GM19468 (cell line): ENCODE results near the gene EBF4.
"Not testable (repeated sequence)": the region's sequence is repeated elsewhere in the genome, so short reads cannot be mapped to it uniquely, and the experiment has no call there.

Experiments used
- ATAC-seq: cut with Tn5 transposase; IDR thresholded peaks from one replicate; pipeline ENCODE4 v1.9.1; 2021; ENCODE audit warnings: mild to moderate bottlenecking, moderate library complexity, moderate number of reproducible peaks; ENCODE audit not compliant: unreplicated experiment; ENCODE audit errors: extremely low read depth

The EBF4 gene

GRCh38 chr20:2754424-2754823, 61.8 kb downstream of the EBF4 start:
- no peak for ATAC-seq

GRCh38 chr20:2755451-2756055, 63.0 kb downstream of the EBF4 start:
- no peak for ATAC-seq

GRCh38 chr20:2756056-2756611, 63.6 kb downstream of the EBF4 start:
- ATAC-seq: no peak

- ATAC-seq: no peak
Measured at GRCh38 chr20:2757001-2757400, 64.4 kb downstream of the EBF4 start.

GRCh38 chr20:2757969-2758368, 65.4 kb downstream of the EBF4 start:
- ATAC-seq: no peak

- no peak for ATAC-seq
Measured at GRCh38 chr20:2759143-2759542, 66.6 kb downstream of the EBF4 start.

DNA sequence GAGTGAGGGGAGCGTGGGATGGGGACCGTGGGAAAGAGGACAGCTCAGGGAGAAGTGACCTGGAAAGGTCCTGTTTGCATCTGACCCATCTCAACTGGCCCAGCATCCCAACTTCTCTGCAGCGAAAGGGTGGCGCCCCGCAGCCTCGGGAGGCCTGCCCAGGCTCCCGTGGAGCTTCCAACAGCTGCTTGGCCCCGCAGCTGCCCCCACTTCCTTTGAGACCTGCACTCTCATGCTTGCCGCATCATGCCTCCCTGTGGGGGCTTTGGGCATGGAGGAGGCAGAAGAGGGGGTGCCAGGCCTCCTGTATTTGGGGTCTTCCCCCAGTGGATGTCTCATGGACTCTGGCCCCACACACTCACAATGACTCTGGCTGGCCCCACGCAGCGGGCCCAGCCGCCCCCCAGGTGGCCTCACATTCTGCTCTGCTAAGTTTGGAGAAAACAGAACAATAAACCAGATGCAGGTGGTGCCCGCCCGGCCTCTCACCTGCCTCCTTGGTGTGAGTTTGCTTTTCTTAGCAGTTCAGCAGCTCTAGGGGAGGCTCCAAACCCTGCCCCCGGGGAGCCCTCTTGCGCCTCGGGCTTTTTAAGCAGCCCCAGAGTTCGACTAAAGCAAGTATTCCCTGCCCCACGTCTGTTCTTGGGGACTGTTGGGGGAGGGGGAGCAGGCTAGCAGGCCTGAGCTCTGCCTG, 67.2 kb downstream of the EBF4 start:
- no peak for ATAC-seq

DNA sequence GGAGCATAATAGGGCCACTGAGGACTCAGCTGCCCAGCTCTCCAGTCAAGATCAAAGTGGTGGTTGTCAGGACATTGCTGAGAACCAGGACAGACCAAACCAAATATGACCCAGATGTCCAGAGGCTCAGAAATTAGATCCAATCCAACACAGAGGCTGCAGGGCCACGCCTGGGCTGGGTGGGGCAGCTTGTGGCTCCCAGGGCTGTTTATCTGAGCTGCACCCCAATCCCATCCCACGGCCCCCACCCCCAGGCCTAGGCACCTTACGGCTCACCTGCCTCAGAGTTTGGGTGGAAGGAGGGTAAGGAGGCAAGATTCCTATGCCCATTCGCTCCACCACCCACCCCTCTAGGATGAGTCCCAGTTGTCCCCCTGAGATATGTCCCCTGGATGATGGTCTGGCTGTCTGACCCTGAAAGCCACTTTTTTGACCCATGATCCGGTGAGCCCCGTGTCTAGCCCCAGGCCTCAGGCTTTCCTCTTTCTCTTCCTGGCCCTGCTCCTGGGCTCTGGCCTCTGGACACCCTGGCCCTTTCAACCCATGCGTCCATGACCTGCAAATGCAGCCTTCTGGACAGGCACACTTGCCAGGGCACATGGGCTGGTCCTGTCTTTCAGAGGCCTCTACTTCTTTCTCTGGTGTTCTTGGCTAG, 67.8 kb downstream of the EBF4 start:
- no peak for ATAC-seq

DNA sequence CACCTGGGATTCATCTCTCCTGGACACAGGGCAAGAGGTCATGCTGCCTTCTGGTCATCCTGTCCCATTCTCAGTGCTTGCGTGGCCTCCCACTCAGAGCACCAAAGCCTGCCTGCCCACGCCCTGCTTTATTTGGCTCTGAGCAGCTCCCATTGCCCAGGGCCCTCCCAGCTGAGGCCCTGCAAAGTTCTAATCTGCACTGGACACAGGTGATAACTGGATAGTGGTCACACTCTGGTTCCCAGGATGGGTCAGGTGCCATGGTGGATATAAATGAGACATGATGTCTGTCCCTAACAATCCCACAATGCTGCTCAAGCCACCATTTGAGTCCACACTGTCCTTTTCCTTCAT, 68.3 kb downstream of the EBF4 start:
- no peak for ATAC-seq

DNA sequence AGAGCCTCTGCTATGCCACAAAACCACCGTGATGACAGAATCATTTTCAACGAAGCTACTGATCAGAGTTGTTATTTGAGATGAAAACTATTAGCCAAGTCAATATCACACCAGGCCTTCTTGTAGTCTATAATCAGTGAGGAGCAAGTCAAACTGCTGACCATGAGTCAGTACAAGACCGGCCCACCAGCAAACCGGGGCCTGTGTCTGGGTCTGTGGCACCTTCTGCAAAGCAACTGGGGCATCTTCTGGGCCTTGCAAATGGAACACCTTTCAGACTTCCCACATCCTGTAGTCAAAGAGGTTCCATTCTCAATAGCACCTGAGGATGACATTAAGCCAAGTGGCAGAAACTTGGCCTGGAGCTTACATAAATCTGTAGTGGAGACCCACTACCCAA, 69.3 kb downstream of the EBF4 start:
- no peak for ATAC-seq

DNA sequence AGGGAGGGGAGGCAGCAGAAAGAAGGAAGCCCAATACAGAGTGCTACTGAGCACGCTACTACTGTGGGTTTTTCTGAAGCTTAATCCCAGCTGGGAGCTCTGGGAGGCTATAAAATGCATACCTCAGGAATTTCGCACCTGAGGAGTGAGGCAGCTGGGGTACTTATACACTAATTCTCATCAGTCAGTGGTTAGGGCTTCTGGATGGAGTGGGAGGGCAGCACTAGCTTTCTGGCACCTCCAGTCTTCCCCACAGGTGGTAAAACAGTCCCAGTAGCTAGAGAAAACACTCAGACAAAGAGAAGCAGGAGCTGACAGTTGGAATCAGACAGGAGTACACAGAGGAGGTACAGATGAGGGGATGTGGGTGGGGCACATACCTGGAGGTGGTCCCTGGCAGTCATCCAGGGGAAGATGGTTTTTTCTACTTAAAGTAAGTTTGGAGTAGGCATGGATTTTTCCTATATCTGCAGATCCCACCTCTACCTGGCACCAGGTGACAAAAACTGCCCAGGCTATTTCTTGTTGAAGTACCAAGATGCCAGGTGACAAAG, 70.1 kb downstream of the EBF4 start:
- ATAC-seq: no peak

GRCh38 chr20:2763186-2763585, 70.6 kb downstream of the EBF4 start:
- no peak for ATAC-seq

GRCh38 chr20:2767768-2768631, 75.4 kb downstream of the EBF4 start:
- no peak for ATAC-seq

- no peak for ATAC-seq
Measured at GRCh38 chr20:2768632-2769015, 76.0 kb downstream of the EBF4 start.

DNA sequence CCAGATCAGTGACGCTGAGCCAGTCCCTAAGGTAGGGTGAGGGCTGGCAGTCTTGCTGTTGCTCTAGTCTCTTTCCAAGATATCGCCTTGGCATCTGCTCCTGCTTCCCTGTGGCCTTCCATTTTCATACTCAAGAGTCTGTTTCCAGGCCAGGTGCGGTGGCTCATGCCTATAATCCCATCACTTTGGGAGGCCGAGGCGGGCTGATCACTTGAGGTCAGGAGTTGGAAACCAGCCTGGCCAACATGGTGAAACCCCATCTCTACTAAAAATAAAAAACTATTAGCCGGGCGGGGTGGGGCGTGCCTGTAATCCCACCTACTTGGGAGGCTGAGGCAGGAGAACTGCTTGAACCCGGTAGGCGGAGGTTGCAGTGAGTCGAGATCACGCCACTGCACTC, 77.5 kb downstream of the EBF4 start:
- ATAC-seq: not testable (repeated sequence)

GRCh38 chr20:2771631-2772080, 79.1 kb downstream of the EBF4 start:
- ATAC-seq: no peak

- no peak for ATAC-seq
Measured at GRCh38 chr20:2773812-2774211, 81.2 kb downstream of the EBF4 start.

DNA sequence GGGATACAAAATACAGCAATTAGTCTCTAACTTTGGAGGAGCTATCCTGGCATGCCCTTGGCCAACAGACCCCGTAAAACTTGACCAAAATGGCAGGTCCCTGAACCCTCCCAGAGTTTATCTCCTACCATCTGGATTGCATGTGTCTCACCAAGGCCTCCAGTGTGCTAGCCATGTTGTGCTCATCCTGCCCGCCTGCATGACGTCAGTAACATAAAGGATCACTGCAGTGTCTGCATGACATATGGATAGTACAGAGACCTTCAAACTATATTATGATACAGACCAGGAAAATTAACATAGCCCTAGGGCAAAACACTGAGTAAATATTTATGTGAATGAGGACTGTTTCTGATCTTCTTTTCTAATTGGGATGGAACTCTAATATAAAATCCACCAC, 82.6 kb downstream of the EBF4 start:
- ATAC-seq: no peak

GRCh38 chr20:2778602-2779321, 86.2 kb downstream of the EBF4 start:
- no peak for ATAC-seq

GRCh38 chr20:2780948-2781347, 88.4 kb downstream of the EBF4 start:
- no peak for ATAC-seq
